ENCODE results near the gene TMEM88.

Gene TMEM88

GRCh38 chr17:7885367-7886226, 30.7 kb downstream of the TMEM88 start:
- DNase-seq (ENCODE audit: low read depth): no peak

GRCh38 chr17:7886227-7887037, 31.6 kb downstream of the TMEM88 start:
- DNase-seq (ENCODE audit: low read depth): no peak

DNA sequence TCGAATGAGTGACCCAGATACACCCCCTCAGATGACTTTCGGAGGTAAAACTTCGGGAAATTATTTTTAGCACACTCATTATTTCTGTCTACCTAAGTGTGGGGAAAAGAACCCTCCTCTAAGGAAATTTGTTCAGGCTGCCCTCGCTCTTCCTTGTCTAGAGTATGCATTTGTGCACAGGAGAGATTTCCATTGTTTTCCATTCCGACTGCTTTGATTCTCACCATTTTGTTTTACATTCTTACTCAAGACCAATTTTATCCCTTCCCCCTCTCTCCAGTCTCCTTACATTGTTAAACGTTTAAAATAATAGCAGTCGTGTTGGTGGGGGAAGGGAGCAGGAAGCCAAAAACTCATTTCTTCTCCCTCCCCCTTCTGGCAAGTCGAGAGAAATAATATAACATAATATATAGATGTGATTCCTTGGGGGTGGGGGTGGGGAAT, 32.2 kb downstream of the TMEM88 start:
- no peak for DNase-seq (ENCODE audit: low read depth)

DNA sequence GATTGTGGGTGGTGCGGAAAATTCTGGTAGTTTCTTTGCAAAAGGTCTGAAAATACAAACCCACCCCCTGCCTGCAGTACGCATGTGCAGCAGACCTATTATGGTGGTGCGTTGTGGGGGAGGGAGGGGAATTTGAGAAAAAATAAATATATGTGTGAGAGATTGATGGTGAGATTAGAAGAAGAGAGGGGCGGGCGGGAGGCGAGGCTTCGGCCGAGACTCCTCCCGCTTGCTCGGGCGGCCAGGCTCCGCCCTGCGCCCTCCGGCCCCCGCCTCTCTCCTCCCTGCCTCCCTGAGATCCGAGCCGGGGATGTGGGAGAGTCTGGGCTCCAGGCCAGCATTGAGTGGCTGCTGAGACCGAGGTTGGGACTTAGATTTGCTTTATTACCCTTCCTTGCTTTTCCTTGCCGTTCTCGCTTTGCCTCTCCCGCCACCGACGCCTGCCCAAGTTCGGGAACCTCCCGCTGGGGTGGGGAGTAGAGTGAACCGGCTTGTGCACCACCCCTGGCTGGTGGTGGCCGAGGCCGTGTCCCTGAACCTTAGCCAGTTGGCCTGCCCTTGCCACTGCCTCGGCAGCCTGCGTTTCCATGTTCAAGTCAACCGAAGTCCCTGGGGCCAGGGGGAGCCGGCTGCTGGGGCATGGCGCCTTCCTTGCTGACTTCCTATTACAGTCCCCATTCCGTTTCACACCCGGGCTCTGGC, 32.8 kb downstream of the TMEM88 start:
- peak; percentile 92 for DNase-seq (ENCODE audit: low read depth)

DNA sequence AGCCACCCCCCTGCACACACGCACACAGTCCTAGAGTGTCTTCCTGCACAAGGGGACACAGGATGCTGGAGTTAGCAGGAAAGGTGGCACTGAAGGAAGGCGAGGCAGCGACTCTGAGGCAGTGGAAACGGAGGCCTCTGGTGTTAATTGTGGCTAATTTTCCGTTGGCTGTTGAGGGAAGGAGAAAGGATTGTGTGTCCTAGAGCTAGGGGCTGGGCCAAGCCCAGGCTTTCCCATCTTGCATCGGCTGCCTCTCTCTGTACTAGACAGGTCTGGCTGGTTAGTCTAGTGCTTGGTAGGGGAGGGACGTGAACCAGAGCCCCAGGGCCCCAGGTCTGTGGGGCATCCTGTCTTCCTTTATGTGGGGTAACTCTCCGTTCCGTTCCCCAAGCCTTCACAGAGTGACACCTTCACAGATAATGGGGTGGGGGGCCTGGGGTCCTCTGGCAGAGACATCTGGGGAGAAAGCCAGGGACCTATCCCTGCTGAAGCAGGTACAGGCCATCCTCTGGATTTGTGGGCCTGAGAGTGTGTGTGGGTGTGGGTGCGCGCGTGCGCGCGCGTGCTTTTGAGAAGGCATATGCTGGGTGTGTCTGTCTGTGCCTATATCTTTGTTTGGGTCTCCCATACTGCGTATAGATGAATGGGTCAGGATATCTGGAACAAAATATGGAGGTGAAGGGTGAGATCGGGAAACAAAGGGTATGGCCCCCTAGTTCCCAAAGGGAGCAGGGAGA, 33.5 kb downstream of the TMEM88 start, which contains the start of gene CHD3:
Gene CHD3, plus strand, starts transcription at position 606 of the 737 bp plus-strand sequence. CDS start 212 bp downstream, outside the sequence.
- DNase-seq (ENCODE audit: low read depth): no peak

DNA sequence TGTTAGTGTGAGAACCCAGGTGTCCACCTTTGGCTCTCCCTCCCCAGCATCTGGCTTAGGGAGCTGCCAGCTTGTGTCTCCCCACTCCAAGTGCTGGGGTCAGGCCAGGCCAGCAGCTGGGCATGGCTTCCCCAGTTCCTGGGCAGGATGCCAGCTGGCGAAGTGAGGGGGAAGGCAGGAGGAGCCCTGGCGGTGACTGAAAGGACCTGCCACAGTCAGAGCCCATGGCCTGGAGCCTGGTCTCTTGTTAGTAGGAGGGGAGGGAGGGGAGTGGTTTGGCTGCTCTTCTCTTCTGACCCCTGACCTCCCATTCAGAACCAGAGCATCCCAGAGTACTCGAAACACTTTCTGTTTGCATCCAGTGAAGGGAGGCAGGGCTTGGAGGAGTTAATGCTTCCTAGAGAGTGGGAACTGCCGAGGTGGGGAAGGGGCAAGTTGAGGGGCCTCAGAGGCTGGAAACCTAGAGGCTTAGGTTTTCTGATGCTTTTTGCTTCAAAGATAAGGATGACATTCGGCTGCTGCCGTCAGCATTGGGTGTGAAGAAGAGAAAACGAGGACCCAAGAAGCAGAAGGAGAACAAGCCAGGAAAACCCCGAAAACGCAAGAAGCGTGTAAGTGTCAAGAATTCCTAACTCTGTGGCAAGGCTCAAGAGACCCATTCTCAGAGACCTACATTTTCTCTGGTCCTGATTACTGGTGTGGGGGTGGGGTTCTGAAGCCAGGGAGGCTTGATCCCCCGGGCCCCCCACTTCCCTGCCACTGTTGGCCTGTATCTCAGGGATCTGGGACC, 34.5 kb downstream of the TMEM88 start:
- peak; percentile 51 for DNase-seq (ENCODE audit: low read depth)

GRCh38 chr17:7893187-7893880, 38.5 kb downstream of the TMEM88 start:
- DNase-seq (ENCODE audit: low read depth): no peak

GRCh38 chr17:7894226-7894625, 39.4 kb downstream of the TMEM88 start:
- DNase-seq (ENCODE audit: low read depth): no peak

GRCh38 chr17:7894866-7895265, 40.0 kb downstream of the TMEM88 start:
- no peak for DNase-seq (ENCODE audit: low read depth)

DNA sequence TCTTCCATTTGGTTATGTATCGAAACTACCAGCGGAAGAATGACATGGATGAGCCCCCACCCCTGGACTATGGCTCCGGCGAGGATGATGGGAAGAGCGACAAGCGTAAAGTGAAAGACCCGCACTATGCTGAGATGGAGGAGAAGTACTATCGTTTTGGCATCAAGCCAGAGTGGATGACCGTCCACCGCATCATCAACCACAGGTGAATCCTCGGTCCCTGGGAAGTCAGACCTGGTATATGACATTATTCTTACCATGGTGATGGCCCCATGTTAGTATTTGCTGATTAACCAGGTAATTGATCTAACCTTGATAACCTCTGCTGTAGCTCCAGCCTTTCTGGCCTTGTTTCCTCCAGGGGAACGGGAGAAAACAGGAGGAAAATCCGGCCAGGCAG, 42.2 kb downstream of the TMEM88 start:
- DNase-seq (ENCODE audit: low read depth): no peak

GRCh38 chr17:7897773-7898172, 42.9 kb downstream of the TMEM88 start:
- DNase-seq (ENCODE audit: low read depth): no peak

- DNase-seq (ENCODE audit: low read depth): no peak
Measured at GRCh38 chr17:7903154-7904103, 48.6 kb downstream of the TMEM88 start.
